Thymus (tissue), 11 donors: ENCODE data around the gene SNAP47. TPM values are rescaled to one million over a fixed set of nuclear protein-coding genes. Genes with fewer than 3 reads are reported as not detected.

Experiments used
- DNase-seq, 9 donors: peaks; one replicate each; pipeline ENCODE4 v3.0.0-alpha.2; 2013; ENCODE audit warnings: low spot score in 9 of 9, low read depth in 6 of 9, missing footprints in 1 of 9
- H3K27ac ChIP-seq, 2 donors: one replicate each; pipeline ENCODE4 v1.5.1; 2013; ENCODE audit warnings: control low read depth in 1 of 2, low read depth in 1 of 2, low read length in 1 of 2, mild to moderate bottlenecking in 1 of 2, moderate library complexity in 1 of 2
- H3K27me3 ChIP-seq, 2 donors: one replicate each; pipeline ENCODE4 v1.5.1; 2013; ENCODE audit warnings: low read length in 1 of 2; ENCODE audit not compliant: control insufficient read depth in 2 of 2, insufficient read depth in 1 of 2
- H3K36me3 ChIP-seq, 2 donors: one replicate each; pipeline ENCODE4 v1.5.1; 2013; ENCODE audit warnings: low read length in 1 of 2, mild to moderate bottlenecking in 1 of 2, moderate library complexity in 1 of 2; ENCODE audit not compliant: control insufficient read depth in 2 of 2, insufficient read depth in 2 of 2
- H3K4me1 ChIP-seq, 2 donors: one replicate each; pipeline ENCODE4 v1.5.1; 2013; ENCODE audit warnings: low read length in 2 of 2; ENCODE audit not compliant: control insufficient read depth in 2 of 2, insufficient read depth in 2 of 2
- H3K4me3 ChIP-seq, 2 donors: one replicate each; pipeline ENCODE4 v1.5.1; 2013; ENCODE audit warnings: low read length in 2 of 2, control low read depth in 1 of 2, mild to moderate bottlenecking in 1 of 2
- H3K9me3 ChIP-seq, 2 donors: one replicate each; pipeline ENCODE4 v1.5.1; 2013; ENCODE audit warnings: low read length in 1 of 2, mild to moderate bottlenecking in 1 of 2; ENCODE audit not compliant: control insufficient read depth in 2 of 2, insufficient read depth in 1 of 2
- WGBS: extraction: QIAGEN DNeasy Blood & Tissue Kit; methylation state at CpG from one replicate; pipeline ENCODE4 v1.1.7; 2013; 5-methylcytosine and 5-hydroxymethylcytosine counted together
- polyA plus RNA-seq: library from polyadenylated mRNA; stranded (reverse); fragments of 200-250 nt; gene quantifications from one replicate; pipeline ENCODE4 v1.2.3, GENCODE V29; 2013
- total RNA-seq: library from RNA; stranded (reverse); fragments of 120-200 nt; gene quantifications from one replicate; pipeline ENCODE4 v1.2.4, GENCODE V29; 2013
- donor health status: healthy.

SNAP47 gene
- total and polyA plus RNA-seq, 2 donors = 17.3 to 27.2 TPM

DNA sequence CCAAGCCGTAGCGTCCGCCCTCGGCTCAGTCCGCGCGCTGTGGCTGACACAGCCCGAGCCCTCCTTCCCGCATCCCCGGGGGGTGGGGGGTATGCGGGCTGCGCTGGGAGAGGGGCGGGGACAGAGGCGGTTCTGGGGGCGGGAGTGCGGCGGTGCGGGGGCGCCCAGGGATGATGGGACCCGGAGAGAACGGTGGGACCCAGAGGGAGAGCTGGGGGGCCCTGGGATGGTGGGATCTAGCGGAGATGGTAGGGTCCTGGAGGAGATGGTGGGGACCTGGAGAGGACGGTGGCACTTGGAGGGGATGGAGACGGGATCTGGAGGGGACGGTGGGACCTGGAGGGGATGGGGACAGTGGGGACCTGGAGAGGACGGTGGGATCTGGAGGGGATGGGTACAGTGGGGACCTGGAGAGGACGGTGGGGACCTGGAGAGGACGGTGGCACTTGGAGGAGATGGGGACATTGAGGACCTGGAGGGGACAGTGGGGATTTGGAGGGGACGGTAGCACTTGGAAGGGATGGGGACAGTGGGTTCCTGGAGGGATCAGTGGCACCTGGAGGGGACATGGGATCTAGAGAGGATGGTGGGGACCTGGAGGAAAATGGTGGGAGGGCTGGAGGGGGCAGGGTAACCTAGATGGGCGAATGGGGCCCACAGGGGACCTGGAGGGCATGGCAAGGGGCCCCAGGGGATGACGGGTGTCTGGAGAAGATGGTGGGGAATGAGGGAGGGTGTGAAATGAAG, 477 bp downstream of the SNAP47 start:
- 2% methylated on average over 31 of the region's 31 CpGs for WGBS
- no peaks in the 10 kb centered on the region for H3K27me3 ChIP-seq
- peaks cover 0 to under 1% of the 10 kb centered on the region in 2 donors for H3K9me3 ChIP-seq
- H3K27ac ChIP-seq = peak overlapping the region; percentile 43 to 86
- H3K36me3 ChIP-seq = peaks cover 17 to 32% of the 10 kb centered on the region in 2 donors
- DNase-seq = no peak
- peaks cover 14 to 19% of the 10 kb centered on the region in 2 donors for H3K4me1 ChIP-seq
- peak overlapping the region; percentile 64 to 74 for H3K4me3 ChIP-seq

GRCh38 chr1:227736814-227737432, 1.7 kb downstream of the SNAP47 start:
- H3K9me3 ChIP-seq = peaks cover 0 to 3% of the 10 kb centered on the region in 2 donors
- no peak overlapping the region for H3K4me3 ChIP-seq
- DNase-seq = no peak
- no peak overlapping the region for H3K27ac ChIP-seq
- H3K4me1 ChIP-seq = peaks cover 14 to 19% of the 10 kb centered on the region in 2 donors
- H3K27me3 ChIP-seq = no peaks in the 10 kb centered on the region
- WGBS = 98% methylated on average over 11 of the region's 11 CpGs
- H3K36me3 ChIP-seq = peaks cover 13 to 20% of the 10 kb centered on the region in 2 donors

GRCh38 chr1:227738820-227739219, 3.6 kb downstream of the SNAP47 start:
- WGBS = 97% methylated on average over 9 of the region's 9 CpGs
- H3K36me3 ChIP-seq = peaks cover 0 to 3% of the 10 kb centered on the region in 2 donors
- H3K27ac ChIP-seq = no peak overlapping the region
- no peak overlapping the region for H3K4me3 ChIP-seq
- H3K27me3 ChIP-seq = no peaks in the 10 kb centered on the region
- H3K9me3 ChIP-seq = peaks cover 0 to 3% of the 10 kb centered on the region in 2 donors
- H3K4me1 ChIP-seq = peaks cover 13 to 14% of the 10 kb centered on the region in 2 donors
- no peak for DNase-seq

- Histone ChIP-seq H3K27me3 (no peaks in the 10 kb centered on the region), H3K4me1 (peaks cover 7 to 10% of the 10 kb centered on the region in 2 donors), H3K36me3 (peaks cover 0 to 3% of the 10 kb centered on the region in 2 donors), H3K27ac (no peak overlapping the region), H3K9me3 (peaks cover 0 to 3% of the 10 kb centered on the region in 2 donors), H3K4me3 (no peak overlapping the region)
- DNase-seq = no peak
- 96% methylated on average over 7 of the region's 7 CpGs for WGBS
Measured at GRCh38 chr1:227739636-227740035, 4.4 kb downstream of the SNAP47 start.

DNA sequence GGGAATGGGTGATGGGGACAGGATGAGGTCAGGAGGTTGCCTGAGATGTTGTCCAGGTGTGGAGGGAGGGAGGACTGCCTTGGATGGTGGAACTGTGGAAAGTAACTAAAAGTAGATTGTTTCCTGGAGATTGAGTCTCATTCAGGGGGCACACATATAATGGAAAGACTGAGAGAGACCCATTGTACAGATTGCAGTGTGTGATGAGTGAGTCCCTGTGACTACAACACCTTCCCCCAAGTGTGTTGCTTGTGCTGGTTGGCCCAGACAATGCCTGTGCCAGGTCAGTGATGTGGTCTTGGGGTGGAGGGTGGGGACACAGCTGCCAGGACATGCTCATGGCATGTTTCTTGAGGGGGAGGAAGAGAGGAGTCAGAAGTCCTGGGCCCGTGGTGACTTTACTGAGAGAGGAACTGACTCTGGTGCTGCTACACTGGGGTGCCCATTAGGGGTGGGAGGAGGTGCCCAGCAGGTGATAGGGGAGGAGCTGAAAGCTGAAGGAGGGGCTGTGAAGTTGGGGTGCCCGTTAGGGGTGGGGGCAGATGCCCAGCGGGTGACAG, 5.2 kb downstream of the SNAP47 start:
- Histone ChIP-seq H3K4me1 (peaks cover 7 to 18% of the 10 kb centered on the region in 2 donors), H3K27me3 (no peaks in the 10 kb centered on the region), H3K36me3 (peaks cover 0 to 3% of the 10 kb centered on the region in 2 donors), H3K4me3 (no peak overlapping the region), H3K9me3 (peaks cover 0 to 3% of the 10 kb centered on the region in 2 donors), H3K27ac (no peak overlapping the region)
- no peak for DNase-seq
- 84% methylated on average over 3 of the region's 3 CpGs for WGBS

DNA sequence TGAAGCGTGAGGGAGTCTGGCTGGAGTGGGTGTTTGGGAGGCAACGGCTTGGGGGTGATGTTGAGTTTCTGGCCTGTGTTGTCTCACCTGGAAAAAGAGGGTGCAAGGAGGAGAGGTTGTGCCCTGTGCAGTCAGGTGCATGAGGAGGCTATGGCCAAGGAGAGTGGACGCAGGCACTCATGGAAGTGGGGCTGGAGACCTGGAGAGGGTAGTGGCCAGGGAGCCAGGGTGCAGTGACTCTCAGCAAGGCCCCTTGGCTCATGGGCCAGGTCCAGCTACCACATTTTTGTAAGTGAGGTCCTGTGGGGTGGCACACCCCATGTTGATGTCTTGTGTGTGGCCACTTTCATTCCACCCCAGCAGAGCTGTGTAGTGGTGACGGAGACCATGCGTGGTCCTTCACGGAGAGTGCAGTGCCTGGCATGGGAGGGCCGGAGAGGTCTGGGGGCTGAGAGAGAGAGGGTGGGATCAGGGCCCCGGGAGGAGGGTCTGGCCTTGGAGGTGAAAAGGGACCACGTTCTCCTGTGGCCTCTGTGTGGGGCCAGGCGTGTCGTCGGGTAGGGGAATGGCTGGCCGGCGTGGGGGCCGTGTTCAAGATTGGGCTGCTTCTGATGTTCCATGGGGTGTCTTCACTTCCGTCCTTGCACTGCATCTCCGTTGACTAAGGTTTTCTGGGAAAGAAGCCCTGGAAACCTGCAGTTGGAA, 6.1 kb downstream of the SNAP47 start:
- Histone ChIP-seq H3K9me3 (peaks cover 0 to 3% of the 10 kb centered on the region in 2 donors), H3K4me3 (no peak overlapping the region), H3K27me3 (no peaks in the 10 kb centered on the region), H3K27ac (no peak overlapping the region), H3K36me3 (peaks cover 0 to 3% of the 10 kb centered on the region in 2 donors), H3K4me1 (peaks cover 0 to 14% of the 10 kb centered on the region in 2 donors)
- no peak for DNase-seq
- 97% methylated on average over 17 of the region's 17 CpGs for WGBS

DNA sequence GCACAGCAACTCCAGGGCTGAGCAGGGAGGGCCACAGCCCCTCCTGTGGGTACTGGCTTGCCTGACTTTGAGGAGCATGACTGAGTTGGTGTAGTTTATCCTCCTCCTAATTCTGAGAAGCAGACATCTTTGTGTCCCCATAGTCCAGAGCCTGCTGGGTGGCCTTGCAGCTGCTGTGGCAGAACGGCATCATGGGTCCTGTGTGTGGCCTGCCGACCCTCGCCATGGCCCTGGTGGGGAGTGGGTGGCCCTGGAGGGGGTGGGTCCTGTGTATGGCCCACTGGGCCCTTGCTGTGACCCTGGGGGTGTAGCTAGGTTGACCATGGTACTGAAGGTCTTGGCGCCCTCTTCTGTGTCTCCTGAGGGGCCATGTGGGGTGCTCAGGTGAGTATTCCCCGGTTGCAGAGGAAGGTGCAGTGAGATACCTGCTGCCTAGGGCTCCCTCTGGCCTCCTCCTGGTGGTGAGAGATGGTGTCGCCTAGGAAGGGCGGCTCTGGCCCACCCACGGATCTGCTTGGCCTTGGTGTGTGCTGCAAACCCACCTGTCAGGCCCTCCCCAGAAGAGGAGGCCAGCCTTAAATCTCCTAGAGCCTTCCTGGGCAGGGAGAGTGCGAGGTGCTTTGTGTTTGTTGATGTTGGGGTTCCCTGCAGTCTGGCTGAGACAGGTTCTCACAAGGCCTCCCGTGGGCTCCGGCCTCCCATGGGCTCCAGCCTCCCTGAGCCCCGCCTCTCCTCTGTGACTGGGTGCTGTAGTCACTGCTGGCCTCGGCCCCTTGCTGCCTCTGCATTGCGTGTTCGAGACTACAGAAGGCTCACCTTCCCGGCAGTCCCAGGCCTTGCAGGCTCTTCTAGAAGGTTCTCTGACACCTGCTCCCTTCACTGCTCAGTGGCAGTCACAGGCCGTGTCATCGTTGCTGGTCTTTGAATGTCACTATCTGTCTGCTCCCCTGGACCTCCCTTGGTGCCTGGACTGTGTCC, 7.8 kb downstream of the SNAP47 start:
- Histone ChIP-seq H3K4me3 (no peak overlapping the region), H3K9me3 (peaks cover 0 to 3% of the 10 kb centered on the region in 2 donors), H3K4me1 (peaks cover 0 to 14% of the 10 kb centered on the region in 2 donors), H3K27ac (no peak overlapping the region), H3K27me3 (no peaks in the 10 kb centered on the region), H3K36me3 (peaks cover 3 to 8% of the 10 kb centered on the region in 2 donors)
- WGBS = 96% methylated on average over 18 of the region's 18 CpGs
- DNase-seq = no peak

DNA sequence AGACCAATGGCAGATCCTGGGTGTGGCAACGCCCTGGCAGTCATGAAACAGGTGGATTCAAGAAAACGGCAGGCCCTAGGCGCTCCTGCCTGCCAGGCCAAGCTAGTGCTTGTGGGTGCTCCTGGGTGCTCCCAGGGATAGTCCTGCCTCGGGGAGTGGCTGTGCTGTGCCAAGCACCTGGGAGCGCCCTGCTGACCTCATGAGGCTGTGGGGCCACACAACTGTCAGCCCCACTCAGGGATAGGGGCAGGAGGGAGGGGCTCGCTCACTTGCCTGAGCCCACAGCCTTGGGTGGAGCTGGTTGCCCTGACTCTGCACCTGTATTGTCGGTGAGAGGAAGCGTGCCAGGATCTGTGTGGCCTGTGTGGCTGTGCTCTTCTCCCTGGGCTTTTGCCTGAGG, 9.4 kb downstream of the SNAP47 start:
- H3K36me3 ChIP-seq = peaks cover 6 to 19% of the 10 kb centered on the region in 2 donors
- H3K27ac ChIP-seq = no peak overlapping the region
- no peak for DNase-seq
- peaks cover 0 to 14% of the 10 kb centered on the region in 2 donors for H3K4me1 ChIP-seq
- H3K9me3 ChIP-seq = peaks cover 0 to 3% of the 10 kb centered on the region in 2 donors
- no peak overlapping the region for H3K4me3 ChIP-seq
- no peaks in the 10 kb centered on the region for H3K27me3 ChIP-seq
- WGBS = 45% methylated on average over 8 of the region's 8 CpGs
